Limb (tissue), 2 donors: Measurements from ENCODE around the gene PCNT.

ENCODE experiments used
- DNase-seq, 2 donors: peaks; one replicate each; pipeline ENCODE4 v3.0.0-alpha.2; 2016; ENCODE audit errors: extremely low spot score in 2 of 2

PCNT gene, protein sequence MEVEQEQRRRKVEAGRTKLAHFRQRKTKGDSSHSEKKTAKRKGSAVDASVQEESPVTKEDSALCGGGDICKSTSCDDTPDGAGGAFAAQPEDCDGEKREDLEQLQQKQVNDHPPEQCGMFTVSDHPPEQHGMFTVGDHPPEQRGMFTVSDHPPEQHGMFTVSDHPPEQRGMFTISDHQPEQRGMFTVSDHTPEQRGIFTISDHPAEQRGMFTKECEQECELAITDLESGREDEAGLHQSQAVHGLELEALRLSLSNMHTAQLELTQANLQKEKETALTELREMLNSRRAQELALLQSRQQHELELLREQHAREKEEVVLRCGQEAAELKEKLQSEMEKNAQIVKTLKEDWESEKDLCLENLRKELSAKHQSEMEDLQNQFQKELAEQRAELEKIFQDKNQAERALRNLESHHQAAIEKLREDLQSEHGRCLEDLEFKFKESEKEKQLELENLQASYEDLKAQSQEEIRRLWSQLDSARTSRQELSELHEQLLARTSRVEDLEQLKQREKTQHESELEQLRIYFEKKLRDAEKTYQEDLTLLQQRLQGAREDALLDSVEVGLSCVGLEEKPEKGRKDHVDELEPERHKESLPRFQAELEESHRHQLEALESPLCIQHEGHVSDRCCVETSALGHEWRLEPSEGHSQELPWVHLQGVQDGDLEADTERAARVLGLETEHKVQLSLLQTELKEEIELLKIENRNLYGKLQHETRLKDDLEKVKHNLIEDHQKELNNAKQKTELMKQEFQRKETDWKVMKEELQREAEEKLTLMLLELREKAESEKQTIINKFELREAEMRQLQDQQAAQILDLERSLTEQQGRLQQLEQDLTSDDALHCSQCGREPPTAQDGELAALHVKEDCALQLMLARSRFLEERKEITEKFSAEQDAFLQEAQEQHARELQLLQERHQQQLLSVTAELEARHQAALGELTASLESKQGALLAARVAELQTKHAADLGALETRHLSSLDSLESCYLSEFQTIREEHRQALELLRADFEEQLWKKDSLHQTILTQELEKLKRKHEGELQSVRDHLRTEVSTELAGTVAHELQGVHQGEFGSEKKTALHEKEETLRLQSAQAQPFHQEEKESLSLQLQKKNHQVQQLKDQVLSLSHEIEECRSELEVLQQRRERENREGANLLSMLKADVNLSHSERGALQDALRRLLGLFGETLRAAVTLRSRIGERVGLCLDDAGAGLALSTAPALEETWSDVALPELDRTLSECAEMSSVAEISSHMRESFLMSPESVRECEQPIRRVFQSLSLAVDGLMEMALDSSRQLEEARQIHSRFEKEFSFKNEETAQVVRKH (N-terminal part only)

DNA sequence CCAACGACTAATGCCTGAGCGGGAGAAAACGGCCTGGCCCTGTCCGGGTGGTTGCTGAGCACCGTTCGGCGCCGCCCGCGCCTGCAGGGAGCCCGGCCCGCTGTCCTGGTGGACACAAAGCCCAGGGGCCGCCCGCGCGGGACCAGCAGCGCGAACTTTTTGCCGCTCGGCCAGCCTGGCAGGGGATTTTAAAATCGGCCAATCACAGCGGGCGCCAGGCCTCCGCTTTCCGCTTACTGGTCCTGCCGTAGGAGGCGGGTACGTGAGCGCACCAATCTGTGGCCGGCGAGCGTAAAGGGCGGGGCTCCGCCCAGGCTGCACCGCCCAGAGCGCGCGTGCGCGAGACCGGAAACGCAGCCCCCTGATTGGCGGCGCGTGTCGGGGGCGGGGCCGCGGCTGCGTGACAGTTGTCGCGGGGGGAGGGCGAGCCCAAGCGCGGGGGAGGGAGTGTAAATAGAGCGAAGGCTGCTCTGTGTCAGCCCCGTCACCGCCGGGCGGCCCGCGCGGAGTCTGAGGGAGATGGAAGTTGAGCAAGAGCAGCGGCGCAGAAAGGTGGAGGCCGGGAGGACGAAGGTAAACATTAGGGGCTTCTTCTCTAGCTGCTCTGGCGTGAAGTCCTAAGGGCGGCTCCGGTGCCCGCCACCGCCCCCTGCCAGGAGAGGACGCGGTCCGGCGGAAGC is at the start of gene PCNT, which contains the start of gene C21orf58:
PCNT (plus strand) TSS at position 447 of the 680 bp plus-strand sequence; CDS start at position 520, 73 bp downstream.
C21orf58 (minus strand) TSS at position 161 of the 680 bp plus-strand sequence. CDS start 1,132 bp downstream, outside the sequence.
- peak; percentile 98 for DNase-seq

DNA sequence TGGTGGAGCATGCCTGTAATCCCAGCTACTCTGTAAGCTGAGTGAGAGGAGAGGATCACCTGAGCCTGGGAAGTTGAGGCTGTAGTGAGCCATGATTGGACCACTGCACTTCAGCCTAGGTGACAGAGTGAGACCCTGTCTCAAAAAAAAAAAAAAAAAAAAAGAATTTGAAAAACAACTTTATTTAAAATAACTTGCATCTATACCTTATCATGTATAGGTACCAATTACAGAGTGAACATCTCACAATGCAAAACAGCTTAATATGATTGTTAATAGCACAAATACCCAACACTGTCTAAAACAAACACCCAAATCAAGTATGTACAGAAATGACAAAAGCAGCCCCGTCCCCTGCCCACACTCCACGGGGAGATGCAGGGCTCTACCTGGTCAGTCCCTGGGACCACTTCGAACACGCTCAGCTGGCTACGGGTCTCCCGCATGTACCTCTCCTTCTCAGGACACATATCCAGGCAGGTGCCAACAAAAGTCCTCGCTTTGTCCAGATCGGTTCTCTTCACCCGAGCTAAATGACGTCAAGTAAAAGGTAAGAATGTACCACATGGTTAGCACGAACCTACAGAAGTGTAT is 49.1 kb upstream of the PCNT start:
- no peak for DNase-seq

DNA sequence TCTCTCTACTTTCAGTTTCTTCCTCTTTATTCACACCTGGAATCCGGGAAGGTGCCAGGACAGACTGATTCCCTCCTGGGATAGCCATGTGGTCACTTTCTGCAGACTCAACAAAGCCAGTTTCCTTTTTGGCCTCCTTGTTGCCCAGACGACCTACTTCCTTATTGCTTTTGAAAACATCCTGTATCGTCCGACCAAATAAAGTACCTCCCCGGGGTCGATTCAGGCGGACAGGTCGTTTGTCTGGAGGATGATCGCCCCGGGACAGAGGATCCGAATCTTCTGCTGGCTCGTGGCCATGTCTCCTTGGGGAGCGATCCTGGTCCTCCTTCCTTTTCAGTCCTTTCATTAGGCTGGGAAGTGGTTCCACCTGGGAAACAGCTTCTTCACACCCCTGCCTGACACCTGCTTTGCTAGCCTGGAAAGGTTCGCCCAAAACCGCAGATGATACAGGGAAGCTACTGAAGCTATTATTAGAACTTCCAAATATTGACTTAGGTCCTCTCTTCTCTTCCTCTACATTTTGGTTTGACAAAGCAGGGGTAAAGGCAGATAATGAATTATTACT is 39.8 kb upstream of the PCNT start:
- DNase-seq: no peak

DNA sequence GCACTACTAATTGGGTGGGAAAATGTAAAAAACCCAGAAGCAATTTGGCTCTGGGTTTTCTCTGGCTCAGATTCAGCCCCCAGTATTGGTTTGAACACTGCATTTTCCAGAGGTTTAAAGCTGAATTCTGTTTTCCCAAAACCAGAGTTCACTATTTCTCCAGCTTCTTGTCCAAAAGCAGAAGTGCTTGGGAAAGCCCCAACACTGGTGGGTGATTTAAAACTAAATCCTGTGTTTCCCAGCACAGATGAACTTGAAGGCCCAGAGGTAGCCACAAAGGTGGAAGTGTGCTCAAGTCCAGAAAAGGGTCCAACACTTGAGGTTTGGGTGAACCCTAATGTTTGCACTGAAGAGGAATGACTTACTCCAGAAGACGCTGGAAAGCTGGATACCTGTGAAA is 39.2 kb upstream of the PCNT start:
- DNase-seq: no peak

DNA sequence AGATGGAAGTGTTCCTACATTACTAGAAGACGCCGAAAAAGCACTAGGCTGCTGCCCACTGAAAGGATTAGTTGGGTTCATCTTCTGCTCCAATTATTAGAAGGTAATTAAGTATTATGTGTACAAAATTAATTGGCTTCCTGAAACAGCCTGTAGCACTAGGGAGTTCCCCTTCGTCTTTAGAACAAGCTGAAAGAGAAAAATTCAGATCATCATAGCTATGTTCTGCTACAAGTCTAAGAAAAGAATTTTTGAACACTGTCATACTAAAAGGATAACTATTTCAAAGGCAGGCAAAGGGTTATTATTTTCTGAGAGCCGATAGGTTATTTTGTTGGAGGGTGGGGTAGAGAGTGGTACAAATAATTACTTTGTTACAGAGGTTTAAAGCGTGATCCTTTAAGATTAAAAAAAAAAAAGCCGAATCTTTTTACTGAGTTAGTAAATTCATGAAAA is 38.7 kb upstream of the PCNT start, which contains the start of gene MCM3AP:
MCM3AP (minus strand) TSS at position 406 of the 456 bp plus-strand sequence; CDS start at position 81, 325 bp downstream.
- DNase-seq: no peak

GRCh38 chr21:46285761-46286647 is 38.0 kb upstream of the PCNT start, which contains the start of gene YBEY:
YBEY (plus strand) TSS chr21:46286342; CDS start chr21:46286914, 572 bp downstream.
- DNase-seq: peak; percentile 86 to 94

DNA sequence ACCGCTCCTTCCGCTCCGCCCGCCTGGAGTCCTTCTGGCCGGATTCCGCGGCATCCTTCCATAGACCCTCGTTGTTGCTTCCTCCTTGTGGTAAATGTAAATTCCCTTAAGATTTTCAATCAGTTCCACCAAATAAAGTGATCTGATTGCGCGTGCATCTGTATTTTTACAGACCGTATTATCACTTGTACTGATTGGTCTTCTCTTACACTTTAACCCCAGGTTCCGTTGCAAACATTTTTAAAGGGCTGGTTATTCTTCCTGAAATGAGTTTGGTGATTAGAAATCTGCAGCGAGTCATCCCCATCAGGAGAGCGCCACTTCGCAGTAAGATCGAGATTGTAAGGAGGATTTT is 37.3 kb upstream of the PCNT start:
- DNase-seq: no peak

- no peak for DNase-seq
Observed at GRCh38 chr21:46287541-46287940, 36.4 kb upstream of the PCNT start.

DNA sequence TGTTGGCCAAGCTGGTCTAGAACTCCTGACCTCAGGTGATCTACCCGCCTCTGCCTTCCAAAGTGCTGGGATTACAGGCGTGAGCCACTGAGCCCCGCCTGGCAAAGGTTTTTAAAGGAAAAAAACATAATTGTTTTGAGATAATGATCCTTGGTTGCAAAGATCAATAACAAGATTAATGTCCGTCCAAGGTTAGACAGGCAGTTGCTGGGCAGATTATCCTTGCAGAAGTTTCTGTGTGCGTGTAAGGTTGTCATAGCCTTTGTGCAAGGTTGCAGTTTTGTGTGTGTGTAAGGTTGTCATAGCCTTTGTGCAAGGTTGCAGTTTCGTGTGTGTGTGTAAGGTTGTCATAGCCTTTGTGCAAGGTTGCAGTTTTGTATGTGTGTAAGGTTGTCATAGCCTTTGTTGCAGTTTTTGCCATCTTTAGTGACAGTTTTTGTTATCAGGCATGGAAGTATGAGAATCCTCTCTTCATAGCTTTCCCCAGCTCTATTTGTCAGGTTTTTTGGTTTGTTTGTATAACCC is 34.2 kb upstream of the PCNT start:
- no peak for DNase-seq

DNA sequence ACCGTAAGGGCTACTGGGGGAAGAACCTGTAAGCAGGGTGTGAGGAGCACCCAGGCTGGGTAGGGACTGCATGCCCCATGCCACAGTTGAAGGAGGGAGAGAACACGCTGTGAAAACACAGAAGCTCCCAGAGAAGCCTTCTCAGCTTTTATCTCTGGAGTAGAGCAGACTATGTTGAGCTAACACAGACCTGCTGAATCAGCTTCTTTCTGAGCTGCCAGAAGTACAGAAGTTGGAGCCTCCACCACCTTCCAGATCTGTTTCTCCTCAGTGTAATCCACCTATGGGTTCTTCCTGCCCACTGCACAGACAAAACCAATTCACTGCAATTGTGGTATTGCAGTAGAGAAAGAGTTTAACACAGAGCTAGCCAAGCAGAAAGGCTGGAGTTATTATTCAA is 32.4 kb upstream of the PCNT start:
- DNase-seq: no peak

DNA sequence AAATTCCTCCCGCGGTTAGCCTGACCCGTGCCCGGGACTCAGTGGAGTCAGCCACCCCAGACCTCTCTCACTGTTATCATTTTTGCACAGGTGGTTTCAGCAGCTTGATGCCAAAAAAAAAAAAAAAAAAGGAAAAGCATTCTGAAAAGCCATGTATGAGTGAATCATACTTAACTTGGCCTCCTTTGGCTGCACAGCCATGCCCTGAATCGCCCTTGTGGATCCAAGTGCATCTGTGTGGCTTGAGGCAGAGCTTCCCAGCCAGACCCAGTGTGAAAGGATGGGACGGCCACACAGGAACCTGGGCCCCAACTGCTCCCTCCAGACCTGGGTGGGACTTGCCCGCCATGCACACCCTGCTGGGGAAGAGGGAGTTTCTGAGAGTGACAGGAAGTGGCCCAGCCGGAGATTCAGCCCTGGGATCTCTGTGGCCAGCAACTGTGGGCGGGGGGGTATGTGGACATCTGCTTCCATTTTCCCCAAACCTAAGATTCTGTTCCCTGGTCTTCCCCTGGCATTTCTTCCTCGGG is 29.2 kb upstream of the PCNT start:
- no peak for DNase-seq

DNA sequence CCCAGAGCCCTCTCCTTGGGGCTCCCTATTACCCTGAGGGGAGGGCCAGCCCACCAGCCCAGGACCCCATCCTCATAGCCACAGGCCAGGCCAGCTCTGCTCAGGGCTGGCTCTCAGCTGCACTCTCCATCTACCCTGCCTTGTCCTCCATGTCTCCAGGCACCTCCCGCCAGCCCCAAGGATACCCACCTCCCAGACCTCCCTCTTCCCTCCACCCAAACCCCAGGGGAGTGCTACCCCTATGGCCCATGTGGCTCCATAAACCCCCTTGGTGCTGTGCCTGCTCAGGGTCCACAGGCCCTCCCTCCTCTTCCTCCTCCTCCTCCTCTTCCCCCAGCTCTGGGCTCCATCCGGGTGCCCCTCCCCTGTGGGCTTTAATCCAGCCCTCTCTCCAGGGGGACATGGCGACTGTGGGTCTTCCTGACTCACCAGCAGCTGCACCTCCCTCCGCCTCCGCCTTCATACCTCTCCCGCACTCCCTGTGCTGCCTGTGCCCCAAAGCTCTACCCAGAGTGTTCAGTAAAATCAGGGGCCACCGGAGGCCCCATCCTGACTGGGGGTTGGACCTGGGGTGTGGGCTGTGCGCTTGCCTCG is 28.7 kb upstream of the PCNT start:
- no peak for DNase-seq

DNA sequence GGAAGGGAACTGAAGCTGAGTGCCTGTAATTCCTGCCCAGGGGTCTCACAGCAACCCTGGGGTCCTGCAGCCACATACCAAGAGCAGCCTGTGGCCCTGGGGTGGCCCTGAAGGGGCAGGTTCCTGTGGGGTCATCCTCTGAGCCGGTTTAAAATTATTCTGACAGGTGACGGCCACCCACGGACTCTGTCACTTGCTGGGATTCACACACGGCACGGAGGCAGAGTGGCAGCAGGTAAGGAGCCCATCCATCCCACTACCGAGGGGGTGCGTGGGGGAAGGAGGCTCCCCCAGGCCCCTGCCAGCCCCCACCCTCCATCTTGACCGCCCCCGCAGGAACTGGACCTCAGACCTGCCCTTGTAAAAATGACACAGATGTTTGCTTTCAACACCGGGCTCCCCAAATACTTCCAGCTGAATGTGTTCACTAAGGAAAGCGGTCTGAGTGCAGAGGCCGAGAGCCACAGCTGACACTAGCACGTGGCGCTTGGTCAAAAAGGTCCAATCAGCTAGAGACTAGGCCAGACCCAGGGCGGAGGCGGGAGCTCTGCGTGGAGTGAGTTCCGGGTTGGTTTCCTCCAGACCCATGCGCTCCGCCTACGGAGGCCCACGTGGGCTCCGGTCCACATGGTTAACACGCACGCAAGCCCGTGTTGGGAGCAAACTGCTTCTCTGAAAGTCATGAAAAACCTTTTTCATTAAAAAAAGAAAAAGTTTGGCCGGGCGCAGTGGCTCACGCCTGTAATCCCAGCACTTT is 27.8 kb upstream of the PCNT start:
- peak; percentile 51 to 66 for DNase-seq

GRCh38 chr21:46297338-46298271 is 26.4 kb upstream of the PCNT start:
- DNase-seq: peak in 1 of 2 donors; percentile 61

DNA sequence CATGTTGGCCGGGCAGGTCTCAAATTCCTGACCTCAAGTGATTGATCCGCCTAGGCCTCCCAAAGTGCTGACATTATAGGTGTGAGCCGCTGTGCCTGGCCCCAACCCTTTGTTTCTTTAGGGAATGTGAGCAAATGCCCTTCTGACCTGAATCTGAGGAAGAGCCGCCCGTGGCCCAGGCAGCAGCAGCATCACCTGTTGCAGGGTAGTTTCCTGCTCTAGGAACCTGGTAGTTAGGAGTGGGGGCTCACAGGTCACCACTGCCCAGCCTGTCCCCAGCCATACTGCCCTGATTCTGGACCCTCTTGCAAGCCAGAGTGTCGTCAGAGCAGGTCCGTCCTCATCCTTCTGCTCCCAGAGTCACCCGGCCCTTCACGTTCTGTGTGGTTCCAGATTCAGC is 24.8 kb upstream of the PCNT start:
- DNase-seq: no peak

DNA sequence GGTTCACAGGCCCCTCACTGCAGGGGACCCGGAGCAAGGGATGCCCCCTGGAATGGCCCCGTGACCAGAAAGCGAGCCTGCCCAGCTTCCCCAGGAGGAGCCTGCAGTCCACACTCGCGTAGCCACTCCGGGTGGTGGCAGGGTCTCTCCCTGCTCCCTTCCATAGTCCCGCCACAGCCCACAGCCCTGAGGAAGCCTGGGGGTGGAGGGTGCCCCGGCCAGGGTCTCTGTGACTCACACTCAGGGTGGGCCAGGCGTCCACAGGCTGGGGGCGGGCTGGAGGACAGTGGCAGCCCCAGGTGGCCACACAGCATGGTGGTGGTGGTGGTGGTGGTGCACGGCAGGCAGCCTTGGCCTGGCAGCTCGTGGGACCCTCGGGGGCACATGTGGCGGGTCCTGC is 22.2 kb upstream of the PCNT start:
- DNase-seq: no peak
